Measurements from ENCODE around the gene BAG5.

BAG5 gene

DNA sequence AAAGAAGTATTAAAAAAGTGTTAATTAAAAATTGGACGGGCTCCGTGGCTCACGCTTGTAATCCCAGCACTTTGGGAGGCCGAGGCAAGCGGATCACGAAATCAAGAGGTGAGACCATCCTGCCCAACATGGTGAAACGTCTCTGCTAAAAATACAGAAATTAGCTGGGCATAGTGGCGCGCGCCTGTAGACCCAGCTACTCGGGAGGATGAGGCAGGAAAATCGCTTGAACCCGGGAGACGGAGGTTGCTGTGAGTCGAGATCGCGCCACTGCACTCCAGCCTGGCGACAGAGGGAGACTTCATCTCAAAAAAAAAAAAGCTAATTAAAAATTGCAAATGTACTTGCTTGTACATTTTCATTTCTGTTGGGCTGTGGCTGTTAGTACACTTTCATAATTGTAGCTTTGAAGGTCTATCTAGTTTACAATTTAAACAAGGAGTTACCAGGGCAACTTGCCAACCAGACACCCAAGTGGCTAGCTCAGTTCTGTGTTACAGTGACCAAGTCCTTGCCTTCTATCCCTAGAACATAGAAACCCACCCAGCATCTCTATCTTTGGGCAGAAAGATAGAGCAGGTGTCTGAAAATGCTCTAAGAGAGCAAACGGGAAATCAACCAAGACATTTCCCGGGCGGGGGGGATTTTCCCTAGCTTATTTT is 1.5 kb upstream of the BAG5 start:
- no peak for DNase-seq (ENCODE audit: low spot score)

DNA sequence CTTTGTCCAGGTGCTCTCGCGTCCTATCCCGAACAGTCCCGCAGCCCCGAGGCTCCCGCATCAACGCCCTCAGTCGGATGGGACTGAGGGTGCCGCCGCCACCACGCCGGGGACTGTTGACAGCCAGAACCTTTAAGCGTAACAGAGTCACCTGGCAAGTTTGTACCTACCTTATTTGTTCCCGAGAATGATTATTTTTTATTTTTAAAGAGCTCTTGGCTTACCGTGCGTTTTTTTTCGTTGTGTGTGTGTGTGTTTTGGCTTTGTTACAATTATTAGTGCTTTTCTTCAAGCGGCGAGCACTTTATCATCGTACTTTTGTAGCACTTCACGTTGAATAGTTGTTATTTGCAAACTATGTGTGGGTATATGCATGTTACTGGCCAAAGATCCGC is 766 bp upstream of the BAG5 start:
- DNase-seq (ENCODE audit: low spot score) = no peak

DNA sequence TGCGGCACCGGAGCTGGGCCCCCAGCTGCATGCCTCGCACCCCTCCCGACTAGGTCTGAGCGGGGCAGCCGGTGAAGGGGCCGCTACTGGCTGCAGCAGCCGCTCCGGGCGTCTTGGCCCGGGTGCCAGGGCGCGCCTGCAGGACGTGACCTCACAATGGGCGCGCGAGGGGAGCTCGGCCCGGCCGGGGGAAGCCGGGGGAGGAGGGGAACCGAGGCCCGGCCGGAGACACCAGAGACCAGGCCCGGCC is 353 bp downstream of the BAG5 start:
- DNase-seq (ENCODE audit: low spot score) = no peak

DNA sequence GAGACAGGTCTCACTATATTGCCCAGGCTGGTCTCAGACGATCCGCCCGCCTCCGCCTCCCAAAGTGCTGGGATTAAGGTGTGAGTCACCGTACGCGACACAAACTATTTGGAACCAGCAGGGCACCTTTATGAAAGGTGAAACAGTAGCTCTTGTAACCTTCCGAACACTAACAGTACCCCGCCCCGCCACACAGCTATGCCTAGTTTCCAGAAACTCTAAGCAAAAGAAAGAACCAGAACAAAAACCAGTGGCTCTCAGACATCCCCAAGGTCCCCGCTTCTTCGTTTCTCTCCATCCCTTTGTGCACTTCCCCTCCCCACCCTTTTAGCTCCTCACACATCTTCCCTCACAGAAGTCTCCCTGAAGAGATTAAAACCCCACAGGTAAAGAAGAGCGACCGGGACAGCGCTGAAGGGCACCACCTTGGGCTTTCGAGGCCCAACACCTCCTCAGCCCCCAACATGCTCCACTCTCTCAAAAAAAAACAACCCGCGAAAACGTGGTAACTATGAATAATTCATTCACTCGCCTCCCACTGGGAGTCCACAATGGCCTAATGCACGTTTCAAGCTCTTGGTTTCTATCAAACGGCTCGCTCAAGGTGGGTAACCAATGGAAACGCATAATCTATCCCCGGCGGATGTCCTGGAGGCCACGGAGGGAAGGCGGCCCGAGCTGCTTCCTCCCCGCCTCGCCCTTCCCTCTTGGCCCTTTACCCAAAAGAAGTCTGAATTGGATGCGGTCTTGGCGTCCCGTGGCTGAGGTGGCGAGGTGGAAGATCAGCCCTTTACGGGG is 877 bp downstream of the BAG5 start:
- DNase-seq (ENCODE audit: low spot score) = no peak

DNA sequence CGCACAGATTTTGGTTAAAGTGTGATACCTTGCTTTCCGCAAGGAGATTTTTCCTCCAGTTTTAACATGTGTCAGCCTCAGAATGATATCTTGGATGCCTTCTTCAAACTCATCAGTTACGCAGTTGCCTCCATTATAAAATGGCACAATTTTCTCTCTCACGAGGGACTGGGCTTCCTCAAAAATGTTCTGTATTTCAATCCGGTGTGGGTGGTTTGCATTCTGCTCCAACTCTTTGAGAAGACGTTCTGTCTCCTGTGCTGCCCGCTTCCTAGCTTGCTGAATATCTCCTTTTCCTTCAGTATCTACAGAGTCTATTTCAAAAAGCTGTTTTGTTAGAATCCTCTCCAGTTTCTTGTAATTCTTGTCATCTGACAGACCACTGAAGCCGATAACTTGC is 1.8 kb downstream of the BAG5 start:
- DNase-seq (ENCODE audit: low spot score) = no peak

DNA sequence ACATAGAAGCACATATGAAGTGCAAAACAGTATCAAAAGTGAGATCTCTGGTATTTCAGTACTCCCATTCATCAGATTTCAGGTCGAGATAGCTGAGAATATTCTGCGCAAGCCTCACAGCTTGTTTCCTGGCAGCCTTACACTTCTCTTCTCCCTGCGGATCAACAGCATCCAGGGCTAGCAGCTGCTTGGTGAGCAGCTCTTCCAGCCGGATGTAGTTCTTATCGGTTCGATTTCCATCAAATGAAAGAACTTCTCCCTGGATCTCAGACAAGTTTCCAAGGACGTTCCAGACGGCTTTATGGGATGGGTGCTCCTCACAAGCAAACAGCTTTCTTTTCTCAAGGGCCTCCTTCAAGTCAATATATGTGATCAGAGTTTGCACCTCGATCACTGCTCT is 2.7 kb downstream of the BAG5 start:
- no peak for DNase-seq (ENCODE audit: low spot score)

DNA sequence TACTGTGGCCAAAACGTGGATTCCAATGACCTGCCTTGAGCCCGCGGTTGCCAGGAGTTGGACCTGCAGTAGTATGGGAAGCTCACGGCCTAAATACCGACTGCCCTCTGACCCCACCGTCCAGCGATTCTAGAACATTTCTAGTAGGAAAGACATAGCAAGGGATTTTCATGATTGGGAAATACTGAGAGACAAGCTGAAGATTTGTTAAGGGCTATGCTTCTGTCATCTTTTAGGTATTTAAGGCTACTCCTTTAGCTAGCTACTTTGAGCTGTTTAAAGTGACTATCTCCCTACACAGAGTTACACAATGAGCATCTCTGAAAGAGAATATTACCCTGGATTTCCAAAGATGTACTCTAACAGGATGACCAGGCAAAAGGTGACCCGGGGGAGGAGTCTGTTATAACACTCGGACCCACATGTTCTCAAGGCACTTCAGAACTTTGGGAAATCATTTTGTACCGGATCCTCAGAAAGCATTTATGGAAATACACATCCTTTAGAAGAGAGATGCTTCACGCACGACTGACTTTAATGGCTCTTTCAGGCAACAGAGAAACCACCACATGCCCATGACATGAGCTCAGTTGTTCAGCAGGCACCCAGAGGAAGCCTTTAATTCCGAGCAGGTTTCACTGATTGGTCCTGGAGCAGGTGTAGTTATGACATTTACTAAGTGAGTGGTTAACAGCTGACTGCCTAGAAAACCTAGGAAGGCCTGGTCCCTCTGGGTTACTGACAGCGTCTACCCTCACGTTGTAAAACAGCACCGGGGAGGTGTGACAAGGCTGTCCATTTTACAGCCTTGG is 4.2 kb downstream of the BAG5 start:
- no peak for DNase-seq (ENCODE audit: low spot score)

DNA sequence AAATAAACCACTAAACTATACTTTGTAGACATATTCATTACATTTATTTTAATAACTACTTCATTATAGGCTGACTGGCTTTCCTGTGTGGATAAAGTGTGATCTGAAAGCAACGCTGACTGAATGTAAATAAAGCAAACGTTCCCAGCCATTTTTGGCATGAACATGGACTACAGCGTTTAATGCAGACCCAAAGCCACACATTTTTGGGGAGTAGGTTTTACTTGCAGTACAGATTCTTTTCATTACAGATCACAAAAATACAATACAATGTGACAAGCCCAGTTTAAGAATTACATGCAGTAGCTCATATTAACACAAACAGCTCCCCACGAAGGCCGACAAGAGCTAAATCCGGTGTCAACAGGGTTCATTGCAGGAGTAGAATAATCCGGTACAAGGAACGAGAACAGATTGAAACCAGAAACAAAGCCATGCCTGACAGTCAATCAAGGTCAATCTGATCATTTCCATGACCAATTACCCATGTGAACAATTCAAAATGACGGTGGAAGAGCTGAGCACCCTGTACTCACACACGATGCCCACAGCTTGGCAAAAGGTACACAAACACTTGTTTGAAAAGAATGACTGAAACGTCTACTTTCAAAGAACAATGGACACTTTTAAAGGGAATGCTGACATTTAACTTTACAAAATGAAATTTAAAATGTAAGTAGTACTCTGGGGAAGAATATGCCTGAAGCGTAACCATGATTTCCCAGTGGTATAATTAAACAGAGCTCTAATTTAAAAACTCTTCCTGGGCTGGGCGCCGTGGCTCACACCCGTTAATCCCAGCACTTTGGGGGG is 5.3 kb downstream of the BAG5 start:
- no peak for DNase-seq (ENCODE audit: low spot score)

DNA sequence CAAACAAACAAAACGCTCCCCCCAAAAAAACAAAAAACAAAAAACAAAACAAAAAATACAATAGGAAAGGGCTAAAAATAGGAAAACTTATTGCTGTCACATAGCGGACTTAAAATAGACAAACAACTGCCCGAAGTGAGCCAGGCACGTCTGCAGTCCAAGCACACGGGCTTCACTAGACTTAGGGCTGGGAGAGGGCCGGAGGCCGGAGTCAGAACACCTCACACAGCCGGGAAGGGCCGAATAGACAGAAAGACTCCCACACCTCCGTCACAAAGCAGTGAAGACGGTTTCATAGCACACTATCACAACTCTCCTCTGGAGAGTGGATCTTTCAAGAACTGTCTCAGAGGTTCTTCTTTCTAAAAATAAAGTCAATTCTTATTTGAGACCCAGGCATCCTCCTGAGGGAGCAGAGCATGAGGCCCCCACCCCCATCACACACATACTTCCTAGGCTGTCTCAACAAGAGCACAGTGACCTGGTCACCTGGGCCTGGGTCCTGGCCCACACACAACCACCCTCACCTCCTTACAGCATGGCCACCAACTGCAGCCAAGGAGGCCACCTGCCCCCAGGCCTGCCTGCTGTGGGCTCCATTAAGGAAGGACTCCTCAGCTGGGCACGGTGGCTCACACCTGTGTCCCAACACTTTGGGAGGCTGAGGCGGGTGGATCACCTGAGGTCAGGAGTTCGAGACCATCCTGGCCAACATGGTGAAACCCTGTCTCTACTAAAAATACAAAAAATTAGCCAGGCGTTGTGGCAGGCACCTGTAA is 6.7 kb downstream of the BAG5 start:
- DNase-seq (ENCODE audit: low spot score) = no peak

DNA sequence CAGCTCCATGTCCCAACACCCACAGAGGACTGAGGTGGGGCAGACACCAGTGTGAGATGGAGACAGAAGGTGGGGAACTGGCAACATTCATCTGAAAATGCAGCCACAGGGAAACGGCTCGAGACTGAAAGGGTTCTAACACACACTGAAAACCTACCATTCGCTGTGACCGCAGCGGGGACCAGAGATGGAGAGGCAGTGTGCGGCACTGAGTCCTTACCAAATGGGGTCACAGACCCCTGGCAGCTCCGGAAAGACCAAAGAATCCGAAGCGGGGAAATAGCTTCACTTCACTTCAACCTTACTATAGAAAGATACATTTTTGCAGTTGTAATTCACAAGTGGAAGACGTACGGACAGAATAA is 9.6 kb downstream of the BAG5 start:
- no peak for DNase-seq (ENCODE audit: low spot score)

DNA sequence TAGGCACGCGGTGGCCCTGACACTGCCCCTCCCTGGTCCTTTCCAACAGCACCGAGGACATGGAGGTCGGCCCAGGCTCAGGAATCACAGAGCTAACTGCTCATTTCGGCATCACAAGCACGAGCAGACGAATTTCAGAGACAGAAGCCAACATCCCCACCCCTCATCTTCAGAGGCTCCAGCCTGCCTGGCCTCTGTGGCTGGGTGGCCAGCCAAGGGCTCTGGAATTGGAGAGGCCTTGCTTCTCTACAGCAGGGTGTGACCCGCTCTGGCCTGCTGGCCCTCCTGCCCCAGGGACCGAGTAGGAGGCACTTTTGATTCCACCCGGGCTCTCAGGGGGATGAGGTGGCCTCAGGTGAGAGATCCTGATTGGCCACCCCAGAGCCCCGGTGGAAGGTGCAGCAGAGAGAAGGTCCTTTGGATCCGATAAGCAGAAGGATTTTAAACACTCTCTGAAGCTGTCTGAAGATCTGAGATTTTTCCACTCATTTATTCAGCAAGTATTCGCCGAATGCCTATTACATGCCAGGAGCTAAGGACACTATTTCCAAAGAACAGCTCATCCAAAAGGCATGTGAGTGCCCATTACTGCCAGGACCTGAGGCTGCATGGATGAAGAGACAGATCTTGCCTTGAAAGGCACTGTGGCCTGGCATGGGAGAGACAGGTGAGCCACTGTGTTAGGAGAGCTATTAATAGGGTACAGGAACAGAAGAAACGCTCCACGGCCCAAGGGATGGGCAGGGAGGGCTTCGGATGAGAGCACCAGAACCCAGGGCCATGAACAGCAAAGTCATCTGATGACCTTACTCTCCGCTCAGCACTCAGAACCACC is 10.2 kb downstream of the BAG5 start:
- DNase-seq (ENCODE audit: low spot score) = no peak

DNA sequence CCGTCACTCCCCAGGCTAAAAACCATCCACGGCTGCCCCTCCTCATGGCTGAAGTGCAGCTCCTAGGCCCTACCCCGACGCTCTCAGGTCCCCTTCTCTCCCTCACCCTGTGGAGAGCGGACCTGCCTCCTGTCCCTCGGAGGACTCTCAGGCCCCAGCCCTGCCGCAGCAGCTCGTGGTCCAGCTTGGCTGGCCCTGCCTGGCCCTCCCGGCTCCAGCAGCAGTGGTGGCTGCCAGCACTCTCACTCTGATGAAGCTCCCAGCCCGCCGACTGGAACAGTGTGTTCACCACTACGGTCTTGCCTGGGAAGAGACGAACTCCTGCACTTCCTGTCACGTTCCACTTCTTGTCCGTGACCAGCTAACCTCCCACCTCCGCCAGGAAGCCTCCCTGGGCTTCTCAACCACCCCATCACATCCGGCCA is 11.1 kb downstream of the BAG5 start:
- no peak for DNase-seq (ENCODE audit: low spot score)

DNA sequence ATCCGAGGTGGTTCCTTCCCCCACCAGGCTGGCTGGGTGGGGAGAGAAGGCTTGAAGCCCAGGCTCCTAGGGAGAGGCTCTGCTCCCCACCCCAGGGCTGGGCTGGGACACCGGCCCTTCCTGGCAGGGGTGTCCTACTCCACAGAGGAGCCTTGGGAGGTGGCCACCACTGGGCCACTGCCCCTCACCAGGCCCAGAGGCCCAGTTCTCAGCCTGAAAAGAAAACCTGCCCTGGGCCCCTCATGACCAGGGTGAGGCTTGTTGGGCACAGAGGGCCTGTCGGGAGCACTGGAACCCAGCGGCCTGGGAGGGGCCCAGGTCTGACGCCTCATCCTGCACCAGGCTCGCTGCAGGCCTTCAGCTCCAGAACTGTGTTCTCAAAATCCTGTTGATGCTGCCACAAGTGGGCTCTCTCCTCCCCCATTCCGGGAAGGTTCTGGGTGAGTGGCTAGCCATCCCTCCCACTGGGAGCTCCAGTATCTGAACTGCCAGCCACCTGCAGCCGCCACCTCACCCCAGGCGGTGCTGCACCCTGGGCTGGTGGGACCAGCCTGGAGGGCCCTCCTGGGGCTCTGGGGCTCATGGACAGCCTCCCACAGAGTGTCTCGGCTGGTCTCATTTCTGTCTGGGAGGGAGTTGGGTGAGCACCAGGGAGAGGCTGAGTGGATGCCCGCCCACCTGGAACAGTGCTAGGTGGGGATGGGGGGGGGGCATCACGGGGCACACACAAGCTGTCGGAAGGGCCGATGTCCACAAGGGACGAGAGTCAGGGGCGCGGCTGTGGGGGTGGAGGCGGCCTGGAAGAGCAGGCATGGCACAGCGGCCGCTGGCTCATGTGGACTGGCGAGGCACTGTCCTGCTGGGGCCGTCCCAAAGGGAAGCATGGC is 11.8 kb downstream of the BAG5 start:
- DNase-seq (ENCODE audit: low spot score) = no peak

DNA sequence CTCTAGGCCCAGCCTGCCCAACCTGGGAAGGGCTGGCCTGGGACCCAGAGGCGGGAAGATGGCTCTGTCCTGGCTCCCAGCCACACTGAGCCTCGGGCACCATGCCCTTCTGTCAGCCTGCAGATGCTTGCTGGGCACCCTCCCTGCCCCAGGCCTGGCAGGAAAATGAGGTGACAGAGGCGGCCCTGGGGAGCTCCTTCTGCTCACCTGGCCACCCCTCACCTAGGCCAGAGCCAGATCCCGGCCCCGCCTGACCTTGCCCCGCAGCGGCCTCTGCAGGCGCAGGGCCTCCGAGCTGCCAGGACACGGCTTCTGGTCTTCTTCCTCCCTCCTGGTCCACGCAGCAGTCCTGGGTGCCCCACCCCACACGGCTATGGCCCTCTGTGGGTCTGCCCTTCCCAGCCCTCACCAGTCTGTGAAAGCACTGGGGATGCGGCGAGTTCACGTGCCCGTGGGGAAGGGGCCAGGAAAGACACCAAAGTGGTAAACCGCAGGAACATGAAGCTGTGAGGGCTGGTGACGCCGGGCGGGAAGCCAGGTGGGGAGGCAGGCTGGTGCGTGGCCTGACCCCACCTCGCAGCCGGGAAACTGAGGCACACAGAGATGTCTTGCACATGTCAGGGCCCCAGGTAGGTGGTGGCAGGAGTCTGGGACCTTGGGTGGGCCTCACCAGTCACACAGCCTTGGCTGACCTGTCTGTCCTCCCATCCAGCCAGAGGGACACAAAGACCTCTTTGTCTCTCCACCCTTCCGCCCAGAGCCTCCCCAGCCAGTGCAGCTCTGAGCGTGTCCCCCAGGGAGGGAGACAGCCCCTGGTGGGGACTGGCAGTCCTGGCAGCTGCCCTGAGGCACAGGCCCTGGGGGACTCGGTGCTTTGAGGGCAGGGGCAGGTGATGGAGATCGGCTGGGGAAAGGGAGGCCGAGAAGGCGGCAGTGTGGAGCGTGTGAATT is 12.8 kb downstream of the BAG5 start:
- DNase-seq (ENCODE audit: low spot score) = no peak

DNA sequence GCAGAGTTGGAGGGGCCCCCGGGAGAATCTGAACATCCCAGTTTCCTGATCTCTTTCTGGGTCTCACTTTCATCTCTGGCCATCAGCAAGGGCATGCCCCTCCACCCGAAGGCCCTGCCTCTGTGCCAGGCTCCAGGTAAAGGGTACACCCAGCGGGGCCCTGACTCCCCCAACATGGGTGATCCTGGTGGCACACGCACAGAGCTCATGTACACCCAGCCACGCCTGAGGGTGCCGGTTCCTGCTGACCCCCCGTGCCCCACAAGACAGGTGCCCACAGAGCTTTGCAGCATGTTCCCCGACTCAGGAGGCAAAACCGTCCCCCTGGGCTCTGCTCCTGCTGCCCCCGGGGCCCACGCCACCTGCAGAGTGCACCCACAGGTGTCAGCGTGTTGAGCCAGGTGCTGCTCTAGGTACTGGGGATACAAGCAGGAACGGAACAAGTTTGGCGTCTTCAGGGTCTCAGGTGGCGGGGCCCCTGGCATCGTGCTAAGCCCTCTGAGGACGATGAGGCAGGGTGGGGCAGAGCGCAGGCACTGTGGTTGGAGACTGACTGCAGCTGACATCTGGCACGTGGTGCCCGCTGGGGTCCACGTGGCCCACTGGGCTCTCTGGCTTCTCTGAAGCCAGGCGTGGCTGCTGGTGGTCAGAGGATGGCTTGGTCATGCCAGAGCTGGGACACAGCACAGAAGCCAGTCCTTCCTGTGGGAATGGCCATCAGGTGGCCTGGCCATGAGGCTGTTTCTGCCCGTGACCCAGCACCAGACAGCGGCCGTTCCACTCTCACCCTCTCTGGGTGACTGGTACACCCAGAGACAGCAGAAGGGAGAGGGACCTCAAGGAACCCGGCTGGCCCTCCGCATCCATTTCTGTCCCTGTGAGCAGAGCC is 13.8 kb downstream of the BAG5 start:
- DNase-seq (ENCODE audit: low spot score) = no peak

DNA sequence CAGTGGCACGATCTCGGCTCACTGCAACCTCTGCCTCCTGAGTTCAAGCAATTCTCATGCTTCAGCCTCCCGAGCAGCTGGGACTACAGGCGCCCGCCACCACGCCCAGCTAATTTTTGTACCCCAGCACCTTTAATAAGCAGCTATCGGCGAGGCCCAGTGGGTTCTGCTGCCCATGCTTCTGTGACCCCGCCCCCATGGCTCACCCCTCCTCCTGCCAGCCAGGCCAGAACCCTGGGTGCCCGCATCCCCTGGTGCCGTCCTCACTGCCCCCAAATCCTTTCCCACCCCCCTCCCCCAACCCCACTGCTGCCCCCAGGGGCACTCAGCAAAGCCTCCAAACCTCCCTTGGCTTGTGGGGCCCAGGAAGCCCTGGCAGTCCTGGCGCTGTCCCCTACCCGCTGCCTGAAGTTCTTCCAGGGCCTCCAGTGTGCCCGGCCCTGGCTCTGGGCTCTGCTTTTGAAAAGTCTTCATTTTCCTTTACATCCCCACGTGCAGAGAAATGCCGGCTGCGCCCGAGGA is 14.5 kb downstream of the BAG5 start:
- DNase-seq (ENCODE audit: low spot score) = no peak

DNA sequence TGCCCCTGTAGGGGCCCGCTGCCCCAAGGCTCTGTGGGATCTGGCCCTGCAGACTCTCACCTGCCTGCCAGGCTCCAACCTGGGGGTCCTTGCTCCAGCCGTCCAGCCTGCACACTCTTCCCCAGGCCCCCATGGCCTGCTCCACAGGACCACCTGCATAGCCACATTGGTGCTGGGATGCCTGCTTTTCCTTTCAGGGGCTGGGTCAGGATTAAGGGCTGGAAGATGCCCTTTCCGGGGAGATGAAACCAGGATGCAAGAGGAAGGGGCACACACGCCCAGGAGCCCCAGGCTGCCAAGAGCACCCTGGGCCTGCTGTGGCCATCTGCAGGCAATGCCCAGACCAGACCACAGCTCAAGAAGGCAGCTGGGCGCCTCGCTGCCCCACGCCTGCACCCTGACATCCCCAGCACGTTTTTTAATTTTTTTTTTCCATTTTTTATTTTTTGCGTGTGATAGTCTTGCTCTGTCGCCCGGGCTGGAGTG is 15.0 kb downstream of the BAG5 start:
- DNase-seq (ENCODE audit: low spot score) = no peak

Measured in iPS-NIHi11 (cell line).